SK-N-SH treated with all-trans-retinoic acid at 6 μM for 48 hours (cell line): ENCODE measurements around the gene ATP11A.

Experiments used
- ATAC-seq: fragments of 200-7000 bp; cut with Tn5 transposase; 3 replicates; pipeline ENCODE4 v1.9.1; 2020; ENCODE audit warnings: mild to moderate bottlenecking, moderate library complexity
- ARNTL ChIP-seq: fragments of 450-650 bp; formaldehyde crosslinking; IDR thresholded peaks from 2 replicates; pipeline ENCODE4 v1.5.0; 2020; ENCODE audit warnings: low read depth, mild to moderate bottlenecking, moderate library complexity, borderline replicate concordance
- BACH2 ChIP-seq: fragments of 250-450 bp; sonication (Bioruptor Pico); IDR thresholded peaks from 2 replicates; pipeline ENCODE4 v1.9.0; 2021; ENCODE audit warnings: mild to moderate bottlenecking, borderline replicate concordance
- CSDC2 ChIP-seq: fragments of 250-450 bp; sonication (Bioruptor Pico); IDR thresholded peaks from 2 replicates; pipeline ENCODE4 v1.5.0; 2020; ENCODE audit warnings: mild to moderate bottlenecking, moderate library complexity
- ESRRG ChIP-seq: fragments of 250-450 bp; sonication (Bioruptor Pico); IDR thresholded peaks from 2 replicates; pipeline ENCODE4 v1.6.1; 2021; ENCODE audit warnings: mild to moderate bottlenecking
- GLIS3 ChIP-seq: fragments of 250-450 bp; sonication (Bioruptor Pico); IDR thresholded peaks from 2 replicates; pipeline ENCODE4 v1.5.0; 2020; ENCODE audit warnings: mild to moderate bottlenecking, moderate library complexity
- ISL1 ChIP-seq: fragments of 250-450 bp; sonication (Bioruptor Pico); IDR thresholded peaks from 2 replicates; pipeline ENCODE4 v2.1.2; 2022; ENCODE audit warnings: mild to moderate bottlenecking, moderate library complexity
- OSR1 ChIP-seq: fragments of 250-450 bp; sonication (Bioruptor Pico); IDR thresholded peaks from 2 replicates; pipeline ENCODE4 v1.8.0; 2022; ENCODE audit warnings: moderate library complexity, mild to moderate bottlenecking, inconsistent platforms
- PPARA ChIP-seq: fragments of 250-450 bp; sonication (Bioruptor Pico); IDR thresholded peaks from 2 replicates; pipeline ENCODE4 v1.5.0; 2020; ENCODE audit warnings: mild to moderate bottlenecking, borderline replicate concordance
- SNAI2 ChIP-seq: fragments of 250-450 bp; sonication (Bioruptor Pico); IDR thresholded peaks from 2 replicates; pipeline ENCODE4 v1.5.0; 2020; ENCODE audit warnings: mild to moderate bottlenecking, moderate library complexity
- TCF4 ChIP-seq: fragments of 250-450 bp; sonication (Bioruptor Pico); IDR thresholded peaks from 2 replicates; pipeline ENCODE4 v1.8.0; 2021; ENCODE audit warnings: mild to moderate bottlenecking, moderate library complexity, borderline replicate concordance
- TOX ChIP-seq: fragments of 250-450 bp; sonication (Bioruptor Pico); IDR thresholded peaks from 2 replicates; pipeline ENCODE4 v1.8.0; 2021; ENCODE audit warnings: mild to moderate bottlenecking, moderate library complexity, borderline replicate concordance
- ZC3H10 ChIP-seq: fragments of 250-450 bp; sonication (Bioruptor Pico); IDR thresholded peaks from 2 replicates; pipeline ENCODE4 v1.5.1; 2021; ENCODE audit warnings: mild to moderate bottlenecking, moderate library complexity
- ZFP3 ChIP-seq: fragments of 250-450 bp; sonication (Bioruptor Pico); IDR thresholded peaks from 2 replicates; pipeline ENCODE4 v1.5.0; 2020; ENCODE audit warnings: mild to moderate bottlenecking, moderate library complexity
- ZFP30 ChIP-seq: fragments of 450-650 bp; formaldehyde crosslinking; IDR thresholded peaks from 2 replicates; pipeline ENCODE4 v1.5.0; 2022; ENCODE audit warnings: mild to moderate bottlenecking, moderate library complexity
- ZNF565 ChIP-seq: fragments of 450-650 bp; formaldehyde crosslinking; conservative IDR thresholded peaks from 2 replicates; pipeline ENCODE4 v1.5.0; 2020; ENCODE audit warnings: low read depth, mild to moderate bottlenecking, moderate library complexity
- ZNF70 ChIP-seq: fragments of 450-650 bp; formaldehyde crosslinking; IDR thresholded peaks from 2 replicates; pipeline ENCODE4 v1.5.0; 2020; ENCODE audit warnings: mild to moderate bottlenecking, moderate library complexity
- TF ChIP-seq, protein P1 (sequence below): fragments of 250-450 bp; sonication (Bioruptor Pico); IDR thresholded peaks from 2 replicates; pipeline ENCODE4 v1.5.0; 2020; ENCODE audit warnings: mild to moderate bottlenecking, moderate library complexity
- TF ChIP-seq, protein P2 (sequence below): fragments of 250-450 bp; sonication (Bioruptor Pico); IDR thresholded peaks from 2 replicates; pipeline ENCODE4 v1.8.0; 2021; ENCODE audit warnings: low read depth, mild to moderate bottlenecking, moderate library complexity, borderline replicate concordance
- TF ChIP-seq, protein P3 (sequence below): fragments of 250-450 bp; sonication (Bioruptor Pico); IDR thresholded peaks from 2 replicates; pipeline ENCODE4 v1.5.1; 2020; ENCODE audit warnings: low read depth, mild to moderate bottlenecking, moderate library complexity
- TF ChIP-seq, protein P4 (sequence below): fragments of 250-450 bp; sonication (Bioruptor Pico); IDR thresholded peaks from 2 replicates; pipeline ENCODE4 v1.8.0; 2020; ENCODE audit warnings: mild to moderate bottlenecking, moderate library complexity, borderline replicate concordance
- TF ChIP-seq, protein P5 (sequence below): fragments of 250-450 bp; sonication (Bioruptor Pico); IDR thresholded peaks from 2 replicates; pipeline ENCODE4 v1.5.1; 2021; ENCODE audit warnings: mild to moderate bottlenecking, moderate library complexity

ATP11A gene

DNA sequence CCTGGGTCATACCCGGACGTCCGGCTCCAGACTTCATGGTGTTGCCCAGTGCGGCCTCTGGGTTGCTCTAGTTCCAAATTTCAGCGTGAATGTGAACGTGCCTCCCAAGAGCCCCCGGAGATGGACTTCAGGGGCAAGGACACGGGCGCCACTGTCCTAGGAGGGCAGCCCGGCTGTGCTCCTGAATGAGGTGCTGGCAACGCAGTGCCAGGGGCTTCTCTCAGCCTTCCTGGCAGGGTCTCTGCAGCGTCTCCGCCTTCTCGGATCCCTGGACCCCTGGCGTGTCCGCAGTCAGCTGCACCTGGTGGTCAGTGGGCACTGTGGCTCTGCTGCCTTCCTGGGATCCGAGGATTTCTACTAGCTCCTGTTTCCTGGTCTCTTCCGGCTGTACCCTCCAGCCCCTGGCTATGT is 177.5 kb downstream of the ATP11A start:
- TF ChIP-seq PPARA (no peak), SNAI2 (CRISPR knock-in tag) (no peak), ZNF70 (no peak), ZNF565 (no peak), ISL1 (CRISPR knock-in tag) (no peak), ZFP3 (CRISPR knock-in tag) (no peak), OSR1 (CRISPR knock-in tag) (no peak), CSDC2 (CRISPR knock-in tag) (no peak), ZFP30 (no peak), ARNTL (no peak), ESRRG (no peak)
- TF ChIP-seq, protein P1, sequence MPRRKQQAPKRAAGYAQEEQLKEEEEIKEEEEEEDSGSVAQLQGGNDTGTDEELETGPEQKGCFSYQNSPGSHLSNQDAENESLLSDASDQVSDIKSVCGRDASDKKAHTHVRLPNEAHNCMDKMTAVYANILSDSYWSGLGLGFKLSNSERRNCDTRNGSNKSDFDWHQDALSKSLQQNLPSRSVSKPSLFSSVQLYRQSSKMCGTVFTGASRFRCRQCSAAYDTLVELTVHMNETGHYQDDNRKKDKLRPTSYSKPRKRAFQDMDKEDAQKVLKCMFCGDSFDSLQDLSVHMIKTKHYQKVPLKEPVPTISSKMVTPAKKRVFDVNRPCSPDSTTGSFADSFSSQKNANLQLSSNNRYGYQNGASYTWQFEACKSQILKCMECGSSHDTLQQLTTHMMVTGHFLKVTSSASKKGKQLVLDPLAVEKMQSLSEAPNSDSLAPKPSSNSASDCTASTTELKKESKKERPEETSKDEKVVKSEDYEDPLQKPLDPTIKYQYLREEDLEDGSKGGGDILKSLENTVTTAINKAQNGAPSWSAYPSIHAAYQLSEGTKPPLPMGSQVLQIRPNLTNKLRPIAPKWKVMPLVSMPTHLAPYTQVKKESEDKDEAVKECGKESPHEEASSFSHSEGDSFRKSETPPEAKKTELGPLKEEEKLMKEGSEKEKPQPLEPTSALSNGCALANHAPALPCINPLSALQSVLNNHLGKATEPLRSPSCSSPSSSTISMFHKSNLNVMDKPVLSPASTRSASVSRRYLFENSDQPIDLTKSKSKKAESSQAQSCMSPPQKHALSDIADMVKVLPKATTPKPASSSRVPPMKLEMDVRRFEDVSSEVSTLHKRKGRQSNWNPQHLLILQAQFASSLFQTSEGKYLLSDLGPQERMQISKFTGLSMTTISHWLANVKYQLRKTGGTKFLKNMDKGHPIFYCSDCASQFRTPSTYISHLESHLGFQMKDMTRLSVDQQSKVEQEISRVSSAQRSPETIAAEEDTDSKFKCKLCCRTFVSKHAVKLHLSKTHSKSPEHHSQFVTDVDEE (CRISPR knock-in tag), result no peak
- TF ChIP-seq, protein P2, sequence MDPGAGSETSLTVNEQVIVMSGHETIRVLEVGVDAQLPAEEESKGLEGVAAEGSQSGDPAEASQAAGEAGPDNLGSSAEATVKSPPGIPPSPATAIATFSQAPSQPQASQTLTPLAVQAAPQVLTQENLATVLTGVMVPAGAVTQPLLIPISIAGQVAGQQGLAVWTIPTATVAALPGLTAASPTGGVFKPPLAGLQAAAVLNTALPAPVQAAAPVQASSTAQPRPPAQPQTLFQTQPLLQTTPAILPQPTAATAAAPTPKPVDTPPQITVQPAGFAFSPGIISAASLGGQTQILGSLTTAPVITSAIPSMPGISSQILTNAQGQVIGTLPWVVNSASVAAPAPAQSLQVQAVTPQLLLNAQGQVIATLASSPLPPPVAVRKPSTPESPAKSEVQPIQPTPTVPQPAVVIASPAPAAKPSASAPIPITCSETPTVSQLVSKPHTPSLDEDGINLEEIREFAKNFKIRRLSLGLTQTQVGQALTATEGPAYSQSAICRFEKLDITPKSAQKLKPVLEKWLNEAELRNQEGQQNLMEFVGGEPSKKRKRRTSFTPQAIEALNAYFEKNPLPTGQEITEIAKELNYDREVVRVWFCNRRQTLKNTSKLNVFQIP (CRISPR knock-in tag), result no peak
- TF ChIP-seq, protein P3, sequence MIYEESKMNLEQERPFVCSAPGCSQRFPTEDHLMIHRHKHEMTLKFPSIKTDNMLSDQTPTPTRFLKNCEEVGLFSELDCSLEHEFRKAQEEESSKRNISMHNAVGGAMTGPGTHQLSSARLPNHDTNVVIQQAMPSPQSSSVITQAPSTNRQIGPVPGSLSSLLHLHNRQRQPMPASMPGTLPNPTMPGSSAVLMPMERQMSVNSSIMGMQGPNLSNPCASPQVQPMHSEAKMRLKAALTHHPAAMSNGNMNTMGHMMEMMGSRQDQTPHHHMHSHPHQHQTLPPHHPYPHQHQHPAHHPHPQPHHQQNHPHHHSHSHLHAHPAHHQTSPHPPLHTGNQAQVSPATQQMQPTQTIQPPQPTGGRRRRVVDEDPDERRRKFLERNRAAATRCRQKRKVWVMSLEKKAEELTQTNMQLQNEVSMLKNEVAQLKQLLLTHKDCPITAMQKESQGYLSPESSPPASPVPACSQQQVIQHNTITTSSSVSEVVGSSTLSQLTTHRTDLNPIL, result no peak

DNA sequence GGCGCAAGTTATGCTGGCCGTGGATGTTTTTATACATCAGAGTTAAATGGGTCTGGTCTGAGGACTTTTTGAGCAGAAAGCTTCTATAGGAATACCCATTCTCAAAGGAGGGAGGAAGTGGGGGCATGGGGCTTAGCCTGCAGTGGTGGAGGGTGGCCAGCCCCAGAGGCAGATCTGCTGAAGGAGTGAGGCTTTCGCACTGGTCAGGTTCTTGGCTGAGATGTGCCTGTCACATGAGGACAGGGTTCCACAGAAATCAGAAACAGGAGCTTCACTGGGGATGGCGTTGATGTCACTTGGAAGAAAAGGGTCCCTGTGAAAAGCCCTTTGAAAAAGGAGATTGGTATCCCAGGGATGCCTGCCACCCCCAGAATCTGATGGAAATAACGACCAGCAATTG is 178.5 kb downstream of the ATP11A start:
- TF ChIP-seq, protein P4, sequence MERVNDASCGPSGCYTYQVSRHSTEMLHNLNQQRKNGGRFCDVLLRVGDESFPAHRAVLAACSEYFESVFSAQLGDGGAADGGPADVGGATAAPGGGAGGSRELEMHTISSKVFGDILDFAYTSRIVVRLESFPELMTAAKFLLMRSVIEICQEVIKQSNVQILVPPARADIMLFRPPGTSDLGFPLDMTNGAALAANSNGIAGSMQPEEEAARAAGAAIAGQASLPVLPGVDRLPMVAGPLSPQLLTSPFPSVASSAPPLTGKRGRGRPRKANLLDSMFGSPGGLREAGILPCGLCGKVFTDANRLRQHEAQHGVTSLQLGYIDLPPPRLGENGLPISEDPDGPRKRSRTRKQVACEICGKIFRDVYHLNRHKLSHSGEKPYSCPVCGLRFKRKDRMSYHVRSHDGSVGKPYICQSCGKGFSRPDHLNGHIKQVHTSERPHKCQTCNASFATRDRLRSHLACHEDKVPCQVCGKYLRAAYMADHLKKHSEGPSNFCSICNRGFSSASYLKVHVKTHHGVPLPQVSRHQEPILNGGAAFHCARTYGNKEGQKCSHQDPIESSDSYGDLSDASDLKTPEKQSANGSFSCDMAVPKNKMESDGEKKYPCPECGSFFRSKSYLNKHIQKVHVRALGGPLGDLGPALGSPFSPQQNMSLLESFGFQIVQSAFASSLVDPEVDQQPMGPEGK, result no peak
- TF ChIP-seq ISL1 (CRISPR knock-in tag), result no peak
- TF ChIP-seq ZFP3 (CRISPR knock-in tag), result no peak
- no peak for TF ChIP-seq GLIS3 (CRISPR knock-in tag)
- TF ChIP-seq SNAI2 (CRISPR knock-in tag), result no peak
- TF ChIP-seq OSR1 (CRISPR knock-in tag), result no peak
- no peak for TF ChIP-seq BACH2 (CRISPR knock-in tag)
- TF ChIP-seq ARNTL, result no peak
- no peak for TF ChIP-seq PPARA
- TF ChIP-seq TOX (CRISPR knock-in tag), result no peak
- no peak for TF ChIP-seq ZFP30
- TF ChIP-seq TCF4, result no peak
- no peak for TF ChIP-seq CSDC2 (CRISPR knock-in tag)
- TF ChIP-seq, protein P1 (CRISPR knock-in tag), result no peak
- TF ChIP-seq, protein P5, sequence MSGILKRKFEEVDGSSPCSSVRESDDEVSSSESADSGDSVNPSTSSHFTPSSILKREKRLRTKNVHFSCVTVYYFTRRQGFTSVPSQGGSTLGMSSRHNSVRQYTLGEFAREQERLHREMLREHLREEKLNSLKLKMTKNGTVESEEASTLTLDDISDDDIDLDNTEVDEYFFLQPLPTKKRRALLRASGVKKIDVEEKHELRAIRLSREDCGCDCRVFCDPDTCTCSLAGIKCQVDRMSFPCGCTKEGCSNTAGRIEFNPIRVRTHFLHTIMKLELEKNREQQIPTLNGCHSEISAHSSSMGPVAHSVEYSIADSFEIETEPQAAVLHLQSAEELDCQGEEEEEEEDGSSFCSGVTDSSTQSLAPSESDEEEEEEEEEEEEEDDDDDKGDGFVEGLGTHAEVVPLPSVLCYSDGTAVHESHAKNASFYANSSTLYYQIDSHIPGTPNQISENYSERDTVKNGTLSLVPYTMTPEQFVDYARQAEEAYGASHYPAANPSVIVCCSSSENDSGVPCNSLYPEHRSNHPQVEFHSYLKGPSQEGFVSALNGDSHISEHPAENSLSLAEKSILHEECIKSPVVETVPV (CRISPR knock-in tag), result no peak
- no peak for TF ChIP-seq ZC3H10 (CRISPR knock-in tag)
- ATAC-seq, result no peak

More for the DNA sequence above, 177.5 kb downstream of the ATP11A start:
- no peak for ATAC-seq
